Muscle layer of duodenum (tissue), 2 donors: Measurements from ENCODE around the gene COL4A1.
A peak's percentile ranks its signal among the peaks of the same experiment; 100 is the strongest.

Experiments
- H3K27ac ChIP-seq: one replicate; pipeline ENCODE4 v1.7.0; 2013; ENCODE audit warnings: mild to moderate bottlenecking, low read length
- H3K27me3 ChIP-seq: one replicate; pipeline ENCODE4 v1.7.0; 2013; ENCODE audit warnings: low read depth, mild to moderate bottlenecking, control low read depth, low read length
- H3K36me3 ChIP-seq, 2 donors: one replicate each; pipeline ENCODE4 v1.7.0; 2013; ENCODE audit warnings: low read length in 2 of 2, control low read depth in 1 of 2, mild to moderate bottlenecking in 1 of 2; ENCODE audit not compliant: insufficient read depth in 2 of 2, control insufficient read depth in 1 of 2
- H3K4me1 ChIP-seq, 2 donors: one replicate each; pipeline ENCODE4 v1.7.0; 2013; ENCODE audit warnings: low read length in 2 of 2, mild to moderate bottlenecking in 2 of 2, control low read depth in 1 of 2, moderate library complexity in 1 of 2; ENCODE audit not compliant: insufficient read depth in 2 of 2, control insufficient read depth in 1 of 2
- H3K4me3 ChIP-seq, 2 donors: one replicate each; pipeline ENCODE4 v1.7.0; 2013; ENCODE audit warnings: low read length in 2 of 2, low read depth in 1 of 2, mild to moderate bottlenecking in 1 of 2
- H3K9me3 ChIP-seq, 2 donors: one replicate each; pipeline ENCODE4 v1.7.0; 2013; ENCODE audit warnings: low read length in 2 of 2, control low read depth in 1 of 2, mild to moderate bottlenecking in 1 of 2; ENCODE audit not compliant: control insufficient read depth in 1 of 2
- donor health status: healthy.

COL4A1 gene

DNA sequence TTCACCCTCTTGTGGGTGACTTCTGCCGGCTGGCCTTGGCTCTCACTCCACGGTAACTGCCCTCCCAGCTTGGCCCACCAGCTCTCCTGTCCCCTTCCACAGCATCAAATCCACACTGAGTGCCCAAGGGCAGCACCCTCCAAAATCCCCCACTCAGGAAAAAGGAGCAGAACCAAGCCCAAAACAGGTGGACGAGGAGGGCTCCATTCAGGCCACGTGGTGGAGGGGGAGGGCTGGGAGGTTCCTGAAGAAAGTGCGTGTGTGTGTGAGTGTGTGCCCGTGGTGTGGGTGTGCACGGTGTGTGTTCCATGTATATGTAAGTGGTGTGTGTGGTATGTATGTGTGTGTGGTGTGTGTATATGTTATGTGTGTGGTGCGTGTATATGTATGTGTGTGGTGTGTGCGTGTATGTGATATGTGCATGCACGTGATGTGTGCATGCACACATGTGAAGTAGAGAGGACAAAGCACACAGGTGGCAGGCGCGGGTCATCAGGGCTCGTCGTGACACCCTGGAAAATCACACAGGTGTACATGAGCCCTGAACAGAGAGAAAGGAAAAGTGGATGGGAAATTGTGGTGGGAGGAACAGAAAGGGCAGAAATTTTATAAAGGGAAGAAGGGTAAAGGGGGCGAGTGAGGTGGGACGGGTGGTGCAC, 76.9 kb downstream of the COL4A1 start:
- Histone ChIP-seq H3K27me3 (no peaks in the 10 kb centered on the region), H3K36me3 (no peaks in the 10 kb centered on the region), H3K9me3 (no peaks in the 10 kb centered on the region), H3K27ac (no peak overlapping the region), H3K4me3 (no peak overlapping the region), H3K4me1 (peaks cover 6 to 25% of the 10 kb centered on the region in 2 donors)

DNA sequence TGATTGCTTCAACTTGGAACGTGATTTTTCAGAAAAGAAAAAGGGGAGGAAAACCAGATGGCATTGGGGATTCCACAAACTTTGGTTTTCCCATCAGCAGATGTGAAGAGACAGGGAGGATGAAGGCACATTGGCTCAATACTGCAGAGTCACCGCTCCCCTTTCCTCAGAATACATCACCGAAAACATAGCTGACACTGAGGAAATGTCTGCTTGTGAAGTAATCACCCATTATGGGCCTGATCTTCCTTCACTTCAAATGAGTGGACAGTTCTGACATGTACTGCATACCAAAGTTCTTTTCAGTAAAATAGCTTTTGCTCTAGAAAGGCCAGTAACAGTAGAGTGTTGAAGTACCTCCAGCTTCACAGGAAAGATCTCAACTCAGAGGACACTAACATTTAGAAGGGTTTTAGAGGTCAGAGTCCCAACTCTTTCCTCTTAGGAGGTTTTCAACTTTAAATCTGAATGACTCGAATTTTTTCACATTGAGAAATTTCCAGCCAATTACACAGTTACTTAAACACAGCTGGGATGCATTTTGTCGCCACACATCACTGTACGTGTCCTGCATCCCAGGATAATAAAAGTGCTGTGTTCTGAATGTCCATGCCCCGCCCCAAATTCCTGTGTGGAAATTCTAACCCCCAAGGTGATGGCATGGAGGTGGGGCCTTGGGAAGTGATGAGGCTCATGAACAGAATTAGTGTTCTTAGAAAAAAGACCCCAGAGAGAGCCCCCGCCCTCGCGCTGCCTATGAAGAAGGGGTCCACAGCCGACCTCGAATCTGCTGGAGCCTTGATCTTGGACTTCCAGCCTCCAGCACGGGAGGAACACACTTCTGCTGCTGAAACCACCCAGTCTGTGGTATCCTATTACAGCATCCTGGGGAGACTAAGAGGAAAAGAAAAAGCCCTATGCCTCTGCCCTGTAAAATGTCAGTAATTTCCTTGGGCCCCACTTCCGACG, 77.7 kb downstream of the COL4A1 start:
- Histone ChIP-seq H3K9me3 (no peaks in the 10 kb centered on the region), H3K4me1 (peaks cover 6 to 24% of the 10 kb centered on the region in 2 donors), H3K27me3 (no peaks in the 10 kb centered on the region), H3K4me3 (no peak overlapping the region), H3K36me3 (no peaks in the 10 kb centered on the region), H3K27ac (peak overlapping the region; percentile 32)

GRCh38 chr13:110227864-110228643, 78.9 kb downstream of the COL4A1 start:
- no peaks in the 10 kb centered on the region for H3K27me3 ChIP-seq
- peaks cover 6 to 18% of the 10 kb centered on the region in 2 donors for H3K4me1 ChIP-seq
- H3K9me3 ChIP-seq, result no peaks in the 10 kb centered on the region
- H3K36me3 ChIP-seq, result no peaks in the 10 kb centered on the region
- no peak overlapping the region for H3K4me3 ChIP-seq
- no peak overlapping the region for H3K27ac ChIP-seq

DNA sequence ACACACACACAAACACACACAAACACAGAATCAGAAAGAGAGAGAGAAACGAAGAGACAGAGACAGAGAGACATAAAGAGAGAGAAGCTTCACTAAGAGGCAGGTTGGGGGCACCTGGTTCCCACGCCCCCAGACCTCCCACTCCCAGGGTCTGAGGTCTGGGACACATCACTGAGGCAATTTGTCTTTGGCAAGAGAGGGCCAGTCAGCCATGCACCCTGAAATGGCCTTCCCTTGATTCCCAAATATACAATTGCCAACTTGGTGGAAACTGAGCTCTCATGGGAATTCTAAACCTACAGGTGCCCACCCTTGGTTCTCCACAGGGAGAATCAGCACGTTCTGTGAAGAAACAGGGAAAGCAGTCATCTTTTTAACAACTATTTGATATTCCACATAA, 79.5 kb downstream of the COL4A1 start:
- Histone ChIP-seq H3K9me3 (no peaks in the 10 kb centered on the region), H3K27me3 (no peaks in the 10 kb centered on the region), H3K4me1 (peaks cover 5 to 13% of the 10 kb centered on the region in 2 donors), H3K4me3 (no peak overlapping the region), H3K36me3 (no peaks in the 10 kb centered on the region), H3K27ac (no peak overlapping the region)

GRCh38 chr13:110225609-110226574, 81.1 kb downstream of the COL4A1 start:
- Histone ChIP-seq H3K27ac (peak overlapping the region; percentile 25), H3K4me1 (peaks cover 0 to 12% of the 10 kb centered on the region in 2 donors), H3K9me3 (no peaks in the 10 kb centered on the region), H3K36me3 (no peaks in the 10 kb centered on the region), H3K4me3 (no peak overlapping the region), H3K27me3 (no peaks in the 10 kb centered on the region)

GRCh38 chr13:110225003-110225402, 82.0 kb downstream of the COL4A1 start:
- peaks cover 0 to 15% of the 10 kb centered on the region in 2 donors for H3K4me1 ChIP-seq
- H3K9me3 ChIP-seq, result no peaks in the 10 kb centered on the region
- H3K36me3 ChIP-seq, result no peaks in the 10 kb centered on the region
- H3K4me3 ChIP-seq, result no peak overlapping the region
- H3K27me3 ChIP-seq, result no peaks in the 10 kb centered on the region
- no peak overlapping the region for H3K27ac ChIP-seq

GRCh38 chr13:110224519-110224918, 82.4 kb downstream of the COL4A1 start:
- no peak overlapping the region for H3K27ac ChIP-seq

GRCh38 chr13:110221406-110222117, 85.4 kb downstream of the COL4A1 start:
- Histone ChIP-seq H3K4me3 (peak overlapping the region in 1 of 2 donors; percentile 3), H3K36me3 (no peaks in the 10 kb centered on the region), H3K4me1 (peaks cover 12 to 39% of the 10 kb centered on the region in 2 donors), H3K27ac (peak overlapping the region; percentile 74), H3K27me3 (no peaks in the 10 kb centered on the region), H3K9me3 (no peaks in the 10 kb centered on the region)

More at GRCh38 chr13:110224519-110224918, 82.4 kb downstream of the COL4A1 start:
- H3K4me3 ChIP-seq, result no peak overlapping the region
- no peaks in the 10 kb centered on the region for H3K27me3 ChIP-seq
- H3K36me3 ChIP-seq, result no peaks in the 10 kb centered on the region
- peaks cover 0 to 15% of the 10 kb centered on the region in 2 donors for H3K4me1 ChIP-seq
- H3K9me3 ChIP-seq, result no peaks in the 10 kb centered on the region

DNA sequence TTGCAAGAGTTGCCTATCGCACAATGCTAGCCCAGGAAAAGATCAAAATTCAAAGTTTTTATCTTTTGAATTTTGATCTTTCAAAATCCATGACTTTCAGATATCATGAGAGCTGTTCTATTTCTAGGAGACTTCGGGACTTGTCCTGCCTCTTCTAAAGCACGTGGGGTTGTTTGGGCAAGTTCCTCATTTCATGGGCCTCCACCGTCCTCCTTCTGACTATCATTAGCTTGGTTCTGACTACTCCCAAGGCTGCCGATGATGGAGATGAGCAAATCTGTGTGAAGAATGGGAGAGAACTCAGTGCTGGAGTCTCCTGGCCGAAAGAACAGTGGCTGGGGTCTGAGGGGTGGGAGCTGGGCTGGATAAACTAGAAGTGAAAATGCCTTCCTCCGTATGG, 86.5 kb downstream of the COL4A1 start:
- H3K4me1 ChIP-seq, result peaks cover 22 to 40% of the 10 kb centered on the region in 2 donors
- no peaks in the 10 kb centered on the region for H3K36me3 ChIP-seq
- peak overlapping the region; percentile 74 for H3K27ac ChIP-seq
- no peak overlapping the region for H3K4me3 ChIP-seq
- no peaks in the 10 kb centered on the region for H3K9me3 ChIP-seq
- no peaks in the 10 kb centered on the region for H3K27me3 ChIP-seq
